Spinal cord (tissue), 10 donors: ENCODE measurements around the gene SDC4. TPM values are rescaled to one million over a fixed set of nuclear protein-coding genes. Genes with fewer than 3 reads are reported as not detected.

Experiments
- DNase-seq, 6 donors: peaks; one replicate each; pipeline versions ENCODE4 v3.0.0 to v3.0.0-alpha.2; 2013 to 2015; ENCODE audit warnings: low spot score in 6 of 6, low read depth in 4 of 6
- H3K27ac ChIP-seq: one replicate; pipeline ENCODE4 v1.5.1; 2013; ENCODE audit warnings: low read depth, low read length, control low read depth
- H3K27me3 ChIP-seq: one replicate; pipeline ENCODE4 v1.6.1; 2013; ENCODE audit warnings: low read length; ENCODE audit not compliant: control insufficient read depth, insufficient read depth
- H3K36me3 ChIP-seq: one replicate; pipeline ENCODE4 v1.6.1; 2013; ENCODE audit warnings: low read length; ENCODE audit not compliant: control insufficient read depth, insufficient read depth
- H3K4me1 ChIP-seq: one replicate; pipeline ENCODE4 v1.6.1; 2013; ENCODE audit warnings: low read length; ENCODE audit not compliant: control insufficient read depth, insufficient read depth
- H3K4me3 ChIP-seq: one replicate; pipeline ENCODE4 v1.5.1; 2013; ENCODE audit warnings: low read depth, low read length, control low read depth
- H3K9me3 ChIP-seq: one replicate; pipeline ENCODE4 v1.6.1; 2013; ENCODE audit warnings: low read length; ENCODE audit not compliant: control insufficient read depth, insufficient read depth
- WGBS: methylation state at CpG from one replicate; pipeline ENCODE4 v1.1.5; 2013; ENCODE audit warnings: missing lambda C conversion rate; ENCODE audit not compliant: insufficient coverage; 5-methylcytosine and 5-hydroxymethylcytosine counted together
- polyA plus RNA-seq, 2 donors: library from polyadenylated mRNA; unstranded; fragments of 120-200 nt; gene quantifications; one replicate each; pipeline ENCODE4 v1.2.1, GENCODE V29; 2013; ENCODE audit not compliant: insufficient read length in 2 of 2
- total RNA-seq, 2 donors: library from RNA; depleted of rRNA in 1 of 2; stranded (reverse); fragments of 120-200 nt in 1 of 2; fragments of >200 nt in 1 of 2; gene quantifications; one replicate each; pipeline versions ENCODE4 v1.2.3 to v1.2.4, GENCODE V29; 2013 to 2014
- donor health status: healthy.

Gene SDC4
- total and polyA plus RNA-seq, 4 donors, result 5.6 to 25.5 (median 11.7) TPM

DNA sequence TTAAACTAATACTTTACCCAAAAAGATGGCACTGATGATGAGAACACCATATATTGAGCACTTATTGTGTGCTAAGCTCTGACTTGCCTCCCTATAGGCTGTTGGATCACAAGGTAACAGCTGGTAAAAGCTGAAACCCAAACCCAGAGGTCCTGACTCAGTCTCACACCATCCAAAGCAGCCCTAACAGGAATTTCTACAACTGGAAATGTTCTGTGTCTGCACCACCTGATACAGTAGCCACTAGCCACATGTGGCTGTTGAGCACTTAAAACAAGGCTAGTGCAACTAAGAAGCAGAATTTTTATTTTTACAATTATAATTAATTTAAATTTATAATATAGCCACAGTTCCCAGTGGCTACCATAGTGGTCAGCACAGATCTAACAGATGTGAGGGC is 24.5 kb downstream of the SDC4 start:
- H3K4me1 ChIP-seq, result no peaks in the 10 kb centered on the region
- H3K9me3 ChIP-seq, result no peaks in the 10 kb centered on the region
- H3K36me3 ChIP-seq, result no peaks in the 10 kb centered on the region
- H3K27ac ChIP-seq, result no peak overlapping the region
- DNase-seq, result no peak
- no peak overlapping the region for H3K4me3 ChIP-seq
- H3K27me3 ChIP-seq, result no peaks in the 10 kb centered on the region

DNA sequence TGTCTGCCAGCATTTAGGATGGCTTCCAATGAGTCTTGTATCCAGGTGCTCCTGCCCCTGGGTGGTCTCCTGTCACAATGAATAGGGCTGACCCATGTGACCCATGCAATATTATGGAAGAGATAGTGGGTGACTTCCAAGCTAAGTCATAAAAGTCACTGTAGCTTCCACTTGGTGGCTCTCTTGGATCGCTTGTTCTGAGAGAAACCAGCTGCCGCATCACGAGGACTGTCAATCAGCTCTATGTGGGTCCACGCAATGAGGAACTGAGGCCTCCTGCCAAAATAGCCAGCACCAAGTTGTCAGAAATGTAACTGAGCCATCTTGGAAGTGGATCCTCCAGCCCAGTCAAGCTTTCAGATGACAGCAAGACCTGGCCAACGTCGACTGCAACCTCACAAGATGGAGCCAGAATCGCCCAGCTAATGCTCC is 25.3 kb downstream of the SDC4 start:
- WGBS, result 66% methylated on average over 6 of the region's 7 CpGs

DNA sequence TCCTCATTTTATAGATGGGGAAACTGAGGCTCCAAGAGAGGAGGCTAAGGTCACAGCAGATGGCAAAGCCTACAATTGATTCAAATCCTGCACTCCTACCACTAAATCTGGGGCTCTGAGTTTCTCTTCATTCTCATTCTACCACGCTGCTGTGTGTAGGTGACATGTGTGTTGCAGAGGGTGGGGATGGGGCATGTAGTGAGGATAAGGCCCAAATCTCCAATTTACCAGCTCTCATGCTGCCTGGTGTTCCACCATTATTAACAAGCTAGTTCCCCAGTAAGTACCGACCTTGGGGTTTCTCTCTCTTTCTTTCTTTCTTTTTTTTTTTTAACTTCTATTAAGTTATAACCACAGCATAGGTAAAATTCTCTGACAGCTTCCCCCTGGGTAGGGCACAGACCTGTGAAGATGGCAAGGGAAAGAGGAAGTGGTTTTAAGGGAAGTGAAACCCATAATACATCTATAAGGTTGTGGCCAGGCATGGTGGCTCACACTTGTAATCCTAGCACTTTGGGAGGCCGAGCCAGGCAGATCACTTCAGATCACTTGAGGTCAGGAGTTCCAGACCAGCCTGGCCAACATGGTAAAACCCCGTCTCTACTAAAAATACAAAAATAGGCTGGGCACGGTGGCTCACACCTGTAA is 27.2 kb downstream of the SDC4 start:
- H3K9me3 ChIP-seq, result no peaks in the 10 kb centered on the region
- H3K4me1 ChIP-seq, result peaks cover 4% of the 10 kb centered on the region
- no peak overlapping the region for H3K27ac ChIP-seq
- WGBS, result 77% methylated on average over 3 of the region's 5 CpGs
- H3K27me3 ChIP-seq, result peaks cover 24% of the 10 kb centered on the region
- H3K36me3 ChIP-seq, result no peaks in the 10 kb centered on the region
- no peak overlapping the region for H3K4me3 ChIP-seq
- DNase-seq, result no peak

More for the DNA sequence above, 25.3 kb downstream of the SDC4 start:
- Histone ChIP-seq H3K27ac (no peak overlapping the region), H3K36me3 (no peaks in the 10 kb centered on the region), H3K4me1 (no peaks in the 10 kb centered on the region), H3K9me3 (no peaks in the 10 kb centered on the region), H3K27me3 (peaks cover 5% of the 10 kb centered on the region), H3K4me3 (no peak overlapping the region)
- DNase-seq, result no peak

DNA sequence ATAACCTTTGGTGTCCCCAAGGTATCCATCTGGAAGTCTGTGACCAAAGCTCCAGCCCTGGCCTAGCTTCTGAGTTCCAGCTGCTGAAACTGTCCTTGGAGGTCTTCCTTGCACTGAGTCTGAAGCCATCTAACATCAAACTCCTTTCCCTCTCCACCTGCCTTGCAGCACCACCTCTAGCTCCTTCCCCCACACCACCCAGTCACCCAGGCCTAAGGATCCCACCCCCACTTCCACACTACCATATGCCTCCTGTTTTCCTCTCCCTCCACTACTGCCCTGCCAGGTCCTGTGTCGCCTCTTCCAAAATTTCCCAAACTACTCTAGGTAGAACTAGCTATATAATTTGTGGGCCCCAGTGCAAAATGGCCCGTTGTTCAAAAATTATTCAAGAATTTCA is 29.3 kb downstream of the SDC4 start:
- DNase-seq, result no peak
- no peak overlapping the region for H3K4me3 ChIP-seq
- no peak overlapping the region for H3K27ac ChIP-seq
- no peaks in the 10 kb centered on the region for H3K9me3 ChIP-seq
- H3K27me3 ChIP-seq, result peaks cover 34% of the 10 kb centered on the region
- 97% methylated on average over 2 of the region's 2 CpGs for WGBS
- no peaks in the 10 kb centered on the region for H3K36me3 ChIP-seq
- H3K4me1 ChIP-seq, result peaks cover 6% of the 10 kb centered on the region

GRCh38 chr20:45318386-45318939 is 29.8 kb downstream of the SDC4 start:
- H3K27me3 ChIP-seq, result peaks cover 36% of the 10 kb centered on the region
- WGBS, result 83% methylated on average over 4 of the region's 7 CpGs
- DNase-seq, result no peak

GRCh38 chr20:45317826-45318225 is 30.4 kb downstream of the SDC4 start:
- Histone ChIP-seq H3K9me3 (no peaks in the 10 kb centered on the region), H3K27me3 (peaks cover 36% of the 10 kb centered on the region), H3K36me3 (no peaks in the 10 kb centered on the region), H3K4me1 (peaks cover 6% of the 10 kb centered on the region), H3K4me3 (no peak overlapping the region), H3K27ac (no peak overlapping the region)
- WGBS, result 40% methylated on average over 1 of the region's 3 CpGs
- DNase-seq, result no peak

More at GRCh38 chr20:45318386-45318939, 29.8 kb downstream of the SDC4 start:
- Histone ChIP-seq H3K4me1 (peaks cover 6% of the 10 kb centered on the region), H3K9me3 (no peaks in the 10 kb centered on the region), H3K27ac (no peak overlapping the region), H3K36me3 (no peaks in the 10 kb centered on the region), H3K4me3 (no peak overlapping the region)

DNA sequence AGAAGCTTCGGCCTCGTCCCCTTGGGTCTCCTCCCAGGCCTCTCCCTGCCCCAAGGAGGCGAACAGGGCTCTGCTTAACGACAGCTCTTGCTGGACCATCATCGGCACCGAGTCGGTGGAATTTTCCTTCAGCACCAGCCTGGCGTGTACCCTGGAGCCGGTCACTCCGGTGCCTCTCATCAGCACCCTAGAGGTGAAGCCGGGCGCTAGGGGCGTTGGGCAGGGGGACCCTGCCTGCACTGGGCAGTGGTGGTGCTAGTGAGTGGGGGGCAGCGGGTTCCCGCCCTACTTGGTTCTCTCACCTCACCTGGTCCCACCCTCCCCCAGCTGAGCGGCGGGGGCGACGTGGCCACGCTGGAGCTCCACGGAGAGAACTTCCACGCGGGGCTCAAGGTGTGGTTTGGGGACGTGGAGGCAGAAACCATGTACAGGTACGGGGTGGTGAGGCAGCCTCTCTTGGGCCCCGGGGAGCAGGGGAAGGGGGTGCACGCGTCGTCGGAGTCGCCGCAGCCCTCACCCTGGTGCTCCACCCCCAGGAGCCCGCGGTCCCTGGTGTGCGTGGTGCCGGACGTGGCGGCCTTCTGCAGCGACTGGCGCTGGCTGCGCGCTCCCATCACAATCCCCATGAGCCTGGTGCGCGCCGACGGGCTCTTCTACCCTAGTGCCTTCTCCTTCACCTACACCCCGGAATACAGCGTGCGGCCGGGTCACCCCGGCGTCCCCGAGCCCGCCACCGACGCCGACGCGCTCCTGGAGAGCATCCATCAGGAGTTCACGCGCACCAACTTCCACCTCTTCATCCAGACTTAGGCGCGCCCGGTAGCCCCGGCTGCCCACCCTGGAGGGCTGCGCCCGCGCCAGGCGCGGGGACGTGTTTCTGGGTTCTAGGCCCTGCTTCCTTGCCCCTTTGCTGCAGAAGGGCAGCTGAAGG is 31.8 kb downstream of the SDC4 start:
- WGBS, result 23% methylated on average over 60 of the region's 71 CpGs
- no peak overlapping the region for H3K4me3 ChIP-seq
- H3K9me3 ChIP-seq, result no peaks in the 10 kb centered on the region
- peaks cover 46% of the 10 kb centered on the region for H3K27me3 ChIP-seq
- H3K4me1 ChIP-seq, result peaks cover 11% of the 10 kb centered on the region
- H3K36me3 ChIP-seq, result no peaks in the 10 kb centered on the region
- DNase-seq, result no peak
- no peak overlapping the region for H3K27ac ChIP-seq

- H3K27me3 ChIP-seq, result peaks cover 47% of the 10 kb centered on the region
- WGBS, result 95% methylated on average over 4 of the region's 4 CpGs
- no peaks in the 10 kb centered on the region for H3K9me3 ChIP-seq
- H3K4me3 ChIP-seq, result no peak overlapping the region
- peaks cover 13% of the 10 kb centered on the region for H3K4me1 ChIP-seq
- no peak overlapping the region for H3K27ac ChIP-seq
- no peak for DNase-seq
- H3K36me3 ChIP-seq, result no peaks in the 10 kb centered on the region
Observed at GRCh38 chr20:45315672-45316071, 32.6 kb downstream of the SDC4 start.

DNA sequence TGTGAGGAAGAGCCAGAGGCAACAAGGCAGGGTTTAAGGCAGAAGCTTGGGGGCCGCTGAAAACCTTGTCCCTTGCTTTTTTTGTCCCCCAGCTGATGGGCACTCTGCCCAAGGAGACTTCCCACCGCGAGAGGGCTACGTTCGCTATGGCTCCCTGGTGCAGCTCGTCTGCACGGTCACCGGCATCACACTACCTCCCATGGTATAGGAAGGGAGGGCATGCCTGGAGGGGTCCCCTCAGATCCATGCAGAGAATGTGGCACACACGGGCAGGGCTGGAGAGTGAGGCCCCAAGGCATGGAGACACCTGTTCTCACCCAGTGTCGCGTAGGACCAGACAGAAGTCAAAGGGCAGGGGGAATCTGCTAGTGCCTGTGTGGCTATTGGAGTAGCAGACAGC is 34.3 kb downstream of the SDC4 start:
- H3K4me1 ChIP-seq, result peaks cover 13% of the 10 kb centered on the region
- H3K27ac ChIP-seq, result no peak overlapping the region
- no peaks in the 10 kb centered on the region for H3K36me3 ChIP-seq
- no peak for DNase-seq
- H3K27me3 ChIP-seq, result peaks cover 47% of the 10 kb centered on the region
- H3K4me3 ChIP-seq, result no peak overlapping the region
- no peaks in the 10 kb centered on the region for H3K9me3 ChIP-seq
- WGBS, result 80% methylated on average over 10 of the region's 11 CpGs
